GM23248 (cell line): Measurements from ENCODE around the gene MAP3K20. TPM values are rescaled to one million over a fixed set of nuclear protein-coding genes. Genes with fewer than 3 reads are reported as not detected.

Source experiments
- DNase-seq: peaks from one replicate; pipeline ENCODE4 v3.0.0-alpha.2; 2015
- H2AFZ ChIP-seq: fragments of 200-600 bp; sonication (generic); 2 replicates; pipeline ENCODE4 v1.6.1; 2016; ENCODE audit warnings: antibody characterized with exemption
- H3F3A ChIP-seq: fragments of 200-600 bp; sonication (generic); 2 replicates; pipeline ENCODE4 v1.6.1; 2016; ENCODE audit warnings: mild to moderate bottlenecking, antibody characterized with exemption, mixed run types; ENCODE audit not compliant: insufficient read depth
- H3K27ac ChIP-seq: fragments of 200-600 bp; sonication (generic); 2 replicates; pipeline ENCODE4 v1.5.1; 2016; ENCODE audit warnings: mild to moderate bottlenecking
- H3K27me3 ChIP-seq: fragments of 200-600 bp; sonication (generic); replicated peaks from 2 replicates; pipeline ENCODE4 v1.6.1; 2016; ENCODE audit warnings: mild to moderate bottlenecking; ENCODE audit not compliant: insufficient read depth
- H3K36me3 ChIP-seq: fragments of 200-600 bp; sonication (generic); 2 replicates; pipeline ENCODE4 v1.6.1; 2016; ENCODE audit warnings: low read depth, mild to moderate bottlenecking
- H3K4me1 ChIP-seq: fragments of 200-600 bp; sonication (generic); 2 replicates; pipeline ENCODE4 v1.6.1; 2016; ENCODE audit warnings: mild to moderate bottlenecking; ENCODE audit not compliant: insufficient read depth
- H3K4me2 ChIP-seq: fragments of 200-600 bp; sonication (generic); one replicate; pipeline ENCODE4 v1.6.1; 2016; ENCODE audit warnings: mild to moderate bottlenecking; ENCODE audit not compliant: unreplicated experiment
- H3K4me3 ChIP-seq: fragments of 200-600 bp; sonication (generic); 2 replicates; pipeline ENCODE4 v1.5.1; 2016; ENCODE audit warnings: mild to moderate bottlenecking
- H3K79me2 ChIP-seq: fragments of 200-600 bp; sonication (generic); 2 replicates; pipeline ENCODE4 v1.6.1; 2016; ENCODE audit warnings: mild to moderate bottlenecking; ENCODE audit not compliant: insufficient read depth
- H3K9ac ChIP-seq: fragments of 200-600 bp; sonication (generic); 2 replicates; pipeline ENCODE4 v1.6.1; 2016; ENCODE audit warnings: mild to moderate bottlenecking
- H3K9me2 ChIP-seq: fragments of 200-600 bp; sonication (generic); 2 replicates; pipeline ENCODE4 v1.6.1; 2016; ENCODE audit warnings: mixed run types, mild to moderate bottlenecking, moderate library complexity; ENCODE audit not compliant: insufficient read depth
- H3K9me3 ChIP-seq: fragments of 200-600 bp; sonication (generic); one replicate; pipeline ENCODE4 v1.6.1; 2017; ENCODE audit warnings: low read depth
- H4K20me1 ChIP-seq: fragments of 200-600 bp; sonication (generic); 2 replicates; pipeline ENCODE4 v1.6.0; 2016; ENCODE audit not compliant: insufficient read depth
- EZH2 ChIP-seq: fragments of 200-600 bp; sonication (generic); IDR thresholded peaks from 2 replicates; pipeline ENCODE4 v1.6.1; 2018; ENCODE audit warnings: antibody characterized with exemption, mild to moderate bottlenecking; ENCODE audit not compliant: insufficient read depth, poor library complexity, severe bottlenecking
- EZH2phosphoT487 ChIP-seq: fragments of 200-600 bp; sonication (generic); IDR thresholded peaks from 2 replicates; pipeline ENCODE4 v1.6.1; 2018; ENCODE audit warnings: antibody characterized with exemption, moderate library complexity, mild to moderate bottlenecking, low read depth; ENCODE audit not compliant: insufficient read depth
- WGBS, 2 experiments: methylation state at CpG; one replicate each; pipeline ENCODE4 v1.1.6; 2015 to 2017; ENCODE audit warnings: low lambda C conversion rate in 2 of 2, low coverage in 1 of 2; ENCODE audit errors: missing lambda C conversion rate in 2 of 2; 5-methylcytosine and 5-hydroxymethylcytosine counted together
- in situ Hi-C: fragments of 300-500 bp; cut with MboI; formaldehyde crosslinking; loops from 2 replicates; pipeline ENCODE4 v1.15.0; 2020
- polyA plus RNA-seq: library from polyadenylated mRNA; unstranded; fragments of >200 nt; fragmentation: Nextera tagmentation; extraction: Ambion mirVana; gene quantifications from 2 replicates; pipeline ENCODE4 v1.2.1, GENCODE V29; 2016
- total RNA-seq: library from RNA; depleted of rRNA; stranded (reverse); fragments of >200 nt; shearing (Covaris generic); gene quantifications from 2 replicates; pipeline ENCODE4 v1.2.3, GENCODE V29; 2014

Gene MAP3K20
- total and polyA plus RNA-seq, 2 experiments from 2014 or later: 55.0 to 68.9 TPM

GRCh38 chr2:173229086-173229485 is 153.4 kb downstream of the MAP3K20 start:
- H3K9me2 ChIP-seq: no peaks in the 10 kb centered on the region
- H3F3A ChIP-seq: no peaks in the 10 kb centered on the region
- TF ChIP-seq EZH2: no peak
- TF ChIP-seq EZH2phosphoT487: no peak
- WGBS, 2 experiments: 71 to 79% methylated on average over 2 of the region's 2 CpGs
- no peaks in the 10 kb centered on the region for H3K27me3 ChIP-seq
- no peaks in the 10 kb centered on the region for H3K79me2 ChIP-seq
- no peak overlapping the region for H3K4me3 ChIP-seq
- H3K4me2 ChIP-seq: no peak overlapping the region
- no peaks in the 10 kb centered on the region for H3K9me3 ChIP-seq
- no peak overlapping the region for H3K9ac ChIP-seq
- H3K27ac ChIP-seq: no peak overlapping the region
- H3K36me3 ChIP-seq: no peaks in the 10 kb centered on the region
- no peaks in the 10 kb centered on the region for H4K20me1 ChIP-seq
- H2AFZ ChIP-seq: no peak overlapping the region
- H3K4me1 ChIP-seq: no peaks in the 10 kb centered on the region
- in situ Hi-C loops: no loop called here
- DNase-seq: no peak

GRCh38 chr2:173230181-173230580 is 154.5 kb downstream of the MAP3K20 start:
- H3K9me3 ChIP-seq: no peaks in the 10 kb centered on the region
- H3K9me2 ChIP-seq: no peaks in the 10 kb centered on the region
- H3K4me3 ChIP-seq: no peak overlapping the region
- no peaks in the 10 kb centered on the region for H4K20me1 ChIP-seq
- H3K27ac ChIP-seq: no peak overlapping the region
- no peaks in the 10 kb centered on the region for H3K4me1 ChIP-seq
- DNase-seq: no peak
- no peak overlapping the region for H3K4me2 ChIP-seq
- TF ChIP-seq EZH2: no peak
- TF ChIP-seq EZH2phosphoT487: no peak
- no peak overlapping the region for H2AFZ ChIP-seq
- no peaks in the 10 kb centered on the region for H3F3A ChIP-seq
- no peak overlapping the region for H3K9ac ChIP-seq
- H3K36me3 ChIP-seq: 0 out of 2 replicates have a peak, but pooled peaks cover 4% of the 10 kb centered on the region
- H3K79me2 ChIP-seq: no peaks in the 10 kb centered on the region
- WGBS, 2 experiments: 91 to 93% methylated on average over 5 of the region's 5 CpGs
- no peaks in the 10 kb centered on the region for H3K27me3 ChIP-seq
- in situ Hi-C loops: no loop called here

- TF ChIP-seq EZH2 (no peak), EZH2phosphoT487 (no peak)
- Histone ChIP-seq H3K36me3 (0 out of 2 replicates have a peak, but pooled peaks cover 4% of the 10 kb centered on the region), H3K4me1 (no peaks in the 10 kb centered on the region), H4K20me1 (no peaks in the 10 kb centered on the region), H3K9ac (no peak overlapping the region), H2AFZ (no peak overlapping the region), H3K4me2 (no peak overlapping the region), H3K4me3 (no peak overlapping the region), H3K27ac (no peak overlapping the region), H3K27me3 (no peaks in the 10 kb centered on the region), H3F3A (no peaks in the 10 kb centered on the region), H3K9me2 (no peaks in the 10 kb centered on the region), H3K79me2 (no peaks in the 10 kb centered on the region), H3K9me3 (no peaks in the 10 kb centered on the region)
- in situ Hi-C loops: no loop called here
- no peak for DNase-seq
- WGBS, 2 experiments: 100% methylated on average over 1 of the region's 1 CpG
Measured at GRCh38 chr2:173231042-173231441, 155.4 kb downstream of the MAP3K20 start.

GRCh38 chr2:173231465-173231864 is 155.8 kb downstream of the MAP3K20 start:
- Histone ChIP-seq H3K9me3 (no peaks in the 10 kb centered on the region), H3K4me3 (no peak overlapping the region), H3K4me2 (no peak overlapping the region), H3K36me3 (0 out of 2 replicates have a peak, but pooled peaks cover 4% of the 10 kb centered on the region), H3K27me3 (no peaks in the 10 kb centered on the region), H3K9ac (no peak overlapping the region), H3K4me1 (no peaks in the 10 kb centered on the region), H3K79me2 (no peaks in the 10 kb centered on the region), H3K9me2 (no peaks in the 10 kb centered on the region), H3K27ac (no peak overlapping the region), H3F3A (no peaks in the 10 kb centered on the region), H4K20me1 (no peaks in the 10 kb centered on the region), H2AFZ (no peak overlapping the region)
- 89 to 100% methylated on average over 1 of the region's 1 CpG for WGBS, 2 experiments
- DNase-seq: no peak
- TF ChIP-seq EZH2 (no peak), EZH2phosphoT487 (no peak)
- in situ Hi-C loops: no loop called here
